ENCODE data around the gene ERCC2.

ERCC2 gene

GRCh38 chr19:45376045-45376724 is 5.8 kb upstream of the ERCC2 start:
- TF ChIP-seq, protein P1, sequence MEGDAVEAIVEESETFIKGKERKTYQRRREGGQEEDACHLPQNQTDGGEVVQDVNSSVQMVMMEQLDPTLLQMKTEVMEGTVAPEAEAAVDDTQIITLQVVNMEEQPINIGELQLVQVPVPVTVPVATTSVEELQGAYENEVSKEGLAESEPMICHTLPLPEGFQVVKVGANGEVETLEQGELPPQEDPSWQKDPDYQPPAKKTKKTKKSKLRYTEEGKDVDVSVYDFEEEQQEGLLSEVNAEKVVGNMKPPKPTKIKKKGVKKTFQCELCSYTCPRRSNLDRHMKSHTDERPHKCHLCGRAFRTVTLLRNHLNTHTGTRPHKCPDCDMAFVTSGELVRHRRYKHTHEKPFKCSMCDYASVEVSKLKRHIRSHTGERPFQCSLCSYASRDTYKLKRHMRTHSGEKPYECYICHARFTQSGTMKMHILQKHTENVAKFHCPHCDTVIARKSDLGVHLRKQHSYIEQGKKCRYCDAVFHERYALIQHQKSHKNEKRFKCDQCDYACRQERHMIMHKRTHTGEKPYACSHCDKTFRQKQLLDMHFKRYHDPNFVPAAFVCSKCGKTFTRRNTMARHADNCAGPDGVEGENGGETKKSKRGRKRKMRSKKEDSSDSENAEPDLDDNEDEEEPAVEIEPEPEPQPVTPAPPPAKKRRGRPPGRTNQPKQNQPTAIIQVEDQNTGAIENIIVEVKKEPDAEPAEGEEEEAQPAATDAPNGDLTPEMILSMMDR (IDR thresholded peaks at IDR 0.05; ENCODE audit: control insufficient read depth, extremely low read depth, insufficient read depth), result no peak
- no peak overlapping the region for H3K4me3 ChIP-seq (ENCODE audit: low read depth, low read length)
- no peak for DNase-seq (ENCODE audit: low read depth)

GRCh38 chr19:45368737-45369340 is 1.5 kb downstream of the ERCC2 start:
- DNase-seq (ENCODE audit: low read depth), result no peak
- TF ChIP-seq, protein P1 (IDR thresholded peaks at IDR 0.05; ENCODE audit: control insufficient read depth, extremely low read depth, insufficient read depth), result no peak
- H3K4me3 ChIP-seq (ENCODE audit: low read depth, low read length), result no peak overlapping the region

DNA sequence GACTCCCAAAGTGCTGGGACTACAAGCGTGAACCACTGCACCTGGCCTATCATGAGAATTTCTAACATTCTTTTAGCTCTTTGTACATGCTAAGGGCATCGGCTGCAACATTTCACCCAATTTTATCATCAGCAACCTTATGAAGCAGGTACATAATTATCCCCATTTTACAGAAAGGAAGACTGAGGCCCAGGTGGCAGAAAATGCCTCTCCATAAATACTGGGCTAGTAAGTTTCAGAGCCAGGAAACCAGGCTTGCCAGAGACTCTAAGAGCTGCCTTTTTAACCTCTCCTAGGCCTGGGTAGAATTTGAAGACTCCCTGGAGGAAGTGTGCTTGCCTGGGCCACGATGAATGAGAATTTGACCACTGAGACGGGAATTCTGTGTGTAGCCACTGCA is 2.2 kb downstream of the ERCC2 start:
- DNase-seq (ENCODE audit: low read depth), result no peak
- no peak overlapping the region for H3K4me3 ChIP-seq (ENCODE audit: low read depth, low read length)
- TF ChIP-seq, protein P1 (IDR thresholded peaks at IDR 0.05; ENCODE audit: control insufficient read depth, extremely low read depth, insufficient read depth), result no peak

DNA sequence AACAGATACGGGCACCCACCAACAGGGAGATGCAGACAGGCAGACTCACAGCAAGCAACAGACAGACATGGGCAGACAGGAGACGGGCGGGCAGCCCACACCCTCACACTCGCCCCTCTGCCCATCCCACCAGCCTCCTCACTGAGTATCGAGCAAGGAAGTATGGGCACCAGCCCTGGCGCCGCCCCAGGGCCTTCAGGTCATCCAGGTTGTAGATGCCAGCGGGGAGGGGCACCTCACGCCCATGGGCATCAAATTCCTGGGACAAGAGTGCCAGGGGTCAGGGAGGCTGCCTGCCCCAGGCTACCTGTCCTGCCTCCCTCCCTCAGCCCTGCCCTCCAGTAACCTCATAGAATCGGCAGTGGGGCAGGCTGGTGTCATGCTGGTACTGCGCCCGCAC is 5.7 kb downstream of the ERCC2 start:
- H3K4me3 ChIP-seq (ENCODE audit: low read depth, low read length), result no peak overlapping the region
- no peak for DNase-seq (ENCODE audit: low read depth)
- TF ChIP-seq, protein P1 (IDR thresholded peaks at IDR 0.05; ENCODE audit: control insufficient read depth, extremely low read depth, insufficient read depth), result no peak

DNA sequence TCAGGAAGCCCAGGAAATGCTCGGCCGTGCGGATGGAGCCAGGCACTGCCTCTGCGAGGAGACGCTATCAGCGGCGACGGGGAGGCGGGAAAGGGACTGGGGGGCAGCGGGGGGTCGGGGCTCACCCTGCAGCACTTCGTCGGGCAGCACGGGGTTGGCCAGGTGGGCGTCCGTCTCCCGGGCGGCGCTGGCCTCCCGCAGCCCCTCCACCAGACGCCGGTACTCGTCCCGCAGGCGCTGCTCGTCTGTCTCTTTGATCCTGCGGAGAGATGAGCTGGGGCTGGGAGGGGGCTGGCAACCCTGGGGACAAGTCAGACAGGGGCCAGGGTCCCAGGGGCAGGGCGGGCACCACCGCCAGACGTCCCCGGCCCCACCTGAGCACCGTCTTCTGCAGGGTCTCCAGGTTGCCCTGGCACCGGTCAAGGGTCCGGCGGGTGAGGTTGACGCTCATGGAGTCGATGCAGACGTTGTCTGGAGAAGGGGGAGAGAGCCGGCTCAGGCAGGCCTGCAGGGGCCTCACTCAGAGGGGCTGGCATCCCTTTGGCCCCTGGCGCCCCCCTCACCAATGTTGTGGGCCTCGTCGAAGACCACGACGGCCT is 6.4 kb downstream of the ERCC2 start:
- DNase-seq (ENCODE audit: low read depth), result no peak
- TF ChIP-seq, protein P1 (IDR thresholded peaks at IDR 0.05; ENCODE audit: control insufficient read depth, extremely low read depth, insufficient read depth), result no peak
- H3K4me3 ChIP-seq (ENCODE audit: low read depth, low read length), result no peak overlapping the region

DNA sequence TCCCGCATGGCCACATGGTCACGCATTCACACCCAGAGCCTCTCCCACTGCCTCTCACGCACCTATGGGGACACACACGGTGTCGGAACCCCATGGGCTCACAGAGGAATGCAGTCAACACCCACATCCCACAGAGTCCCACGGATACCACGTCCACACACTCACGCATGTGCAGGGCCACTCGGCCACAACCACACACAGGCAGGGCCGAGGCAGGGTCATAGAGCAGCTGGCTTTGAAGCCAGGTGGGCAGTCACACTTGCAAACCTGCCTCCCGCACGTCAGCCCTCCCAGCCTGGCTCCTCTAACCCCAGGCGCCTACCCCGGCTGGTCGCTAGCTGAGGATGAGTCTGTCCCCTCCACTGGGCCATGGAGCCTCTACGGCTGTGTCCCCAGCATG is 8.1 kb downstream of the ERCC2 start:
- no peak for DNase-seq (ENCODE audit: low read depth)
- TF ChIP-seq, protein P1 (IDR thresholded peaks at IDR 0.05; ENCODE audit: control insufficient read depth, extremely low read depth, insufficient read depth), result no peak
- no peak overlapping the region for H3K4me3 ChIP-seq (ENCODE audit: low read depth, low read length)

Data from LNCaP clone FGC (cell line).